OCI-LY7 (cell line): ENCODE data around the gene FADS6.

Experiments
- EZH2phosphoT487 ChIP-seq: fragments of 200-600 bp; sonication (generic); IDR thresholded peaks from 2 replicates; pipeline ENCODE4 v1.6.1; 2018; ENCODE audit warnings: low read depth, borderline replicate concordance, mild to moderate bottlenecking, mixed run types, antibody characterized with exemption, low read length, moderate library complexity, mixed read lengths
- TF ChIP-seq, protein P1 (sequence below): fragments of 200-600 bp; sonication (generic); conservative IDR thresholded peaks from 2 replicates; pipeline ENCODE4 v1.5.1; 2014; ENCODE audit warnings: mild to moderate bottlenecking, antibody characterized with exemption, low read length, moderate library complexity, mixed read lengths

DNA sequence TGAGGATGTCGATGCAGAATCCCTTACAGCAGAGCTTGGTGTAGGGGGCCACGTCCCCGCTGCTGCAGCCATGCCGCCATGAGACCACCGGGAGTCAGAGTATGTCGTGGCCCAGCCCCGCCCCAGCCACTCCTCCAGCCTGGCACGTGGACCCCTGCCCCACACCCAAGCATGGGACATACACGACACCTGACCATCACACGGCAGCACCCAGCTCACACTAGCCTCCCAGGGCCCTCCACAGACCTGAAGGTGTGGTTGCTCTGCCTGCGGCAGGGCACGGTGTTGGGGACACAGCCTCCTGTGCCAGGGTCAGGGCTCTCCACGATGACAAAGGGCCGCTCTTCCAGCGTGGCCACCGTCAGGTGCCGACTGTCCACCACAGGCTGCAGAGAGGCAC, 43.1 kb downstream of the FADS6 start:
- TF ChIP-seq EZH2phosphoT487, result no peak
- TF ChIP-seq, protein P1, sequence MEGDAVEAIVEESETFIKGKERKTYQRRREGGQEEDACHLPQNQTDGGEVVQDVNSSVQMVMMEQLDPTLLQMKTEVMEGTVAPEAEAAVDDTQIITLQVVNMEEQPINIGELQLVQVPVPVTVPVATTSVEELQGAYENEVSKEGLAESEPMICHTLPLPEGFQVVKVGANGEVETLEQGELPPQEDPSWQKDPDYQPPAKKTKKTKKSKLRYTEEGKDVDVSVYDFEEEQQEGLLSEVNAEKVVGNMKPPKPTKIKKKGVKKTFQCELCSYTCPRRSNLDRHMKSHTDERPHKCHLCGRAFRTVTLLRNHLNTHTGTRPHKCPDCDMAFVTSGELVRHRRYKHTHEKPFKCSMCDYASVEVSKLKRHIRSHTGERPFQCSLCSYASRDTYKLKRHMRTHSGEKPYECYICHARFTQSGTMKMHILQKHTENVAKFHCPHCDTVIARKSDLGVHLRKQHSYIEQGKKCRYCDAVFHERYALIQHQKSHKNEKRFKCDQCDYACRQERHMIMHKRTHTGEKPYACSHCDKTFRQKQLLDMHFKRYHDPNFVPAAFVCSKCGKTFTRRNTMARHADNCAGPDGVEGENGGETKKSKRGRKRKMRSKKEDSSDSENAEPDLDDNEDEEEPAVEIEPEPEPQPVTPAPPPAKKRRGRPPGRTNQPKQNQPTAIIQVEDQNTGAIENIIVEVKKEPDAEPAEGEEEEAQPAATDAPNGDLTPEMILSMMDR, result no peak
